Left ventricle myocardium inferior (tissue), 1 donor: ENCODE results near the gene ATF7. TPM values are rescaled to one million over a fixed set of nuclear protein-coding genes. Genes with fewer than 3 reads are reported as not detected.
"Not testable (repeated sequence)": the region's sequence is repeated elsewhere in the genome, so short reads cannot be mapped to it uniquely, and the experiment has no call there.

Experiments
- DNase-seq: peaks from one replicate; pipeline ENCODE4 v3.0.0-alpha.2; 2020
- H3K27ac ChIP-seq: fragments of 200-600 bp; replicated peaks from 2 replicates; pipeline ENCODE4 v1.8.0; 2021
- H3K27me3 ChIP-seq: fragments of 200-600 bp; 2 replicates; pipeline ENCODE4 v1.8.0; 2021; ENCODE audit warnings: low read depth
- H3K36me3 ChIP-seq: fragments of 200-600 bp; 2 replicates; pipeline ENCODE4 v1.8.0; 2021
- H3K4me1 ChIP-seq: fragments of 200-600 bp; 2 replicates; pipeline ENCODE4 v1.8.0; 2021
- H3K4me3 ChIP-seq: fragments of 200-600 bp; 2 replicates; pipeline ENCODE4 v1.8.0; 2021; ENCODE audit warnings: mild to moderate bottlenecking, moderate library complexity
- H3K9me3 ChIP-seq: fragments of 200-600 bp; replicated peaks from 2 replicates; pipeline ENCODE4 v1.8.0; 2021
- CTCF ChIP-seq: fragments of 200-600 bp; IDR thresholded peaks from 2 replicates; pipeline ENCODE4 v1.8.0; 2021; ENCODE audit warnings: antibody characterized with exemption, mild to moderate bottlenecking, borderline replicate concordance
- intact Hi-C: fragments of 100-400 bp; cut with micrococcal nuclease; formaldehyde crosslinking; loops from one replicate; pipeline ENCODE4 v1.11.0; 2022
- total RNA-seq: library from RNA; stranded (reverse); fragmentation: NEBNext Ultra II Directional; extraction: Animal tissue kit (Norgen Biotek cat#: 25700); gene quantifications from one replicate; pipeline ENCODE4 v1.2.1, GENCODE V29; 2021
- donor health status: DM: no; HTN: yes; CAD: no; lungs with severe emphysema.

The ATF7 gene
- total RNA-seq, 1 donor from 2014 or later: 29.8 TPM

GRCh38 chr12:53612978-53613377, 13.2 kb downstream of the ATF7 start:
- no peak for TF ChIP-seq CTCF
- H3K27me3 ChIP-seq: no peaks in the 10 kb centered on the region
- no peak for DNase-seq
- no peak overlapping the region for H3K27ac ChIP-seq
- H3K9me3 ChIP-seq: no peaks in the 10 kb centered on the region
- H3K4me1 ChIP-seq: peaks cover 39% of the 10 kb centered on the region
- peaks cover 17% of the 10 kb centered on the region for H3K36me3 ChIP-seq
- intact Hi-C loops: no loop called here
- no peak overlapping the region for H3K4me3 ChIP-seq

GRCh38 chr12:53611304-53611703, 14.9 kb downstream of the ATF7 start:
- Histone ChIP-seq H3K4me3 (no peak overlapping the region), H3K36me3 (peaks cover 17% of the 10 kb centered on the region), H3K4me1 (peaks cover 23% of the 10 kb centered on the region), H3K9me3 (no peaks in the 10 kb centered on the region), H3K27ac (no peak overlapping the region), H3K27me3 (no peaks in the 10 kb centered on the region)
- no peak for DNase-seq
- TF ChIP-seq CTCF: no peak
- intact Hi-C loops: no loop called here

- DNase-seq, H3K27ac ChIP-seq, H3K4me3 ChIP-seq, H3K27me3 ChIP-seq, intact Hi-C loops, H3K36me3 ChIP-seq, H3K9me3 ChIP-seq: not testable (repeated sequence)
- H3K4me1 ChIP-seq: peaks cover 31% of the 10 kb centered on the region
These were observed 19.5 kb downstream of the ATF7 start for GRCh38 chr12:53606688-53607087.

- intact Hi-C loops: no loop called here
- H3K4me1 ChIP-seq: peaks cover 51% of the 10 kb centered on the region
- H3K9me3 ChIP-seq: no peaks in the 10 kb centered on the region
These were observed 21.6 kb downstream of the ATF7 start for GRCh38 chr12:53604581-53604980.

GRCh38 chr12:53603804-53604203, 22.4 kb downstream of the ATF7 start:
- Histone ChIP-seq H3K36me3 (peaks cover 3% of the 10 kb centered on the region), H3K4me1 (peaks cover 59% of the 10 kb centered on the region), H3K27ac (peak overlapping the region; percentile 84), H3K4me3 (no peak overlapping the region), H3K27me3 (no peaks in the 10 kb centered on the region), H3K9me3 (no peaks in the 10 kb centered on the region)
- no peak for DNase-seq
- TF ChIP-seq CTCF: no peak
- intact Hi-C loops: no loop called here

More at GRCh38 chr12:53604581-53604980, 21.6 kb downstream of the ATF7 start:
- TF ChIP-seq CTCF: no peak
- no peak overlapping the region for H3K27ac ChIP-seq
- H3K27me3 ChIP-seq: no peaks in the 10 kb centered on the region
- peaks cover 8% of the 10 kb centered on the region for H3K36me3 ChIP-seq
- DNase-seq: no peak
- H3K4me3 ChIP-seq: no peak overlapping the region

- intact Hi-C loops: no loop called here
- H3K27me3 ChIP-seq: no peaks in the 10 kb centered on the region
- H3K36me3 ChIP-seq: no peaks in the 10 kb centered on the region
- H3K27ac ChIP-seq: peak overlapping the region; percentile 84
- no peak for TF ChIP-seq CTCF
- no peak overlapping the region for H3K4me3 ChIP-seq
- no peak for DNase-seq
- peaks cover 65% of the 10 kb centered on the region for H3K4me1 ChIP-seq
- no peaks in the 10 kb centered on the region for H3K9me3 ChIP-seq
These were observed 23.0 kb downstream of the ATF7 start for GRCh38 chr12:53603196-53603595.
